Astrocyte (in vitro differentiated cells and primary cell): ENCODE results near the gene GMDS. TPM values are rescaled to one million over a fixed set of nuclear protein-coding genes. Genes with fewer than 3 reads are reported as not detected.
A peak's percentile ranks its signal among the peaks of the same experiment; 100 is the strongest.

Experiments
- DNase-seq: peaks from one replicate; pipeline ENCODE4 v3.0.0-alpha.2; 2010; ENCODE audit warnings: low read depth
- FAIRE-seq: peaks from 2 replicates; lab custom pipeline; 2011; peaks lifted over from hg19 to GRCh38; lab: Jason Lieb, UNC
- H2AFZ ChIP-seq: 2 replicates; pipeline ENCODE4 v1.6.0; 2012; ENCODE audit warnings: low read depth, low read length, inconsistent platforms
- H3K27ac ChIP-seq: 2 replicates; pipeline ENCODE4 v1.5.1; 2011; ENCODE audit warnings: low read depth, low read length, inconsistent platforms
- H3K27me3 ChIP-seq: 2 replicates; pipeline ENCODE4 v1.6.0; 2011; ENCODE audit warnings: low read length, inconsistent platforms; ENCODE audit not compliant: insufficient read depth
- H3K36me3 ChIP-seq: 2 replicates; pipeline ENCODE4 v1.5.1; 2011; ENCODE audit warnings: low read length, inconsistent platforms; ENCODE audit not compliant: insufficient read depth
- H3K4me1 ChIP-seq: 2 replicates; pipeline ENCODE4 v1.5.1; 2011; ENCODE audit warnings: low read length, inconsistent platforms; ENCODE audit not compliant: insufficient read depth
- H3K4me2 ChIP-seq: 2 replicates; pipeline ENCODE4 v1.6.0; 2012; ENCODE audit warnings: low read length, inconsistent platforms
- H3K4me3 ChIP-seq: 2 replicates; pipeline ENCODE4 v1.5.1; 2011; ENCODE audit warnings: low read depth, mild to moderate bottlenecking, low read length, inconsistent platforms; ENCODE audit not compliant: insufficient read depth
- H3K79me2 ChIP-seq: 2 replicates; pipeline ENCODE4 v1.6.0; 2012; ENCODE audit warnings: mild to moderate bottlenecking, low read length, inconsistent platforms; ENCODE audit not compliant: insufficient read depth
- H3K9ac ChIP-seq: 2 replicates; pipeline ENCODE4 v1.6.0; 2012; ENCODE audit warnings: mild to moderate bottlenecking, low read length, inconsistent platforms
- H3K9me3 ChIP-seq: 2 replicates; pipeline ENCODE4 v1.5.1; 2012; ENCODE audit warnings: low read depth, mild to moderate bottlenecking, low read length, inconsistent platforms; ENCODE audit not compliant: insufficient read depth
- H4K20me1 ChIP-seq: 2 replicates; pipeline ENCODE4 v1.6.0; 2012; ENCODE audit warnings: low read length, inconsistent platforms; ENCODE audit not compliant: insufficient read depth
- H3K27ac Mint-ChIP-seq: one replicate; pipeline ENCODE4 v1.8.0; 2021; ENCODE audit warnings: mild to moderate bottlenecking, mixed read lengths; ENCODE audit not compliant: unreplicated experiment
- H3K27me3 Mint-ChIP-seq: one replicate; pipeline ENCODE4 v1.8.0; 2021; ENCODE audit warnings: low read depth, mixed read lengths; ENCODE audit not compliant: unreplicated experiment
- H3K36me3 Mint-ChIP-seq: one replicate; pipeline ENCODE4 v1.8.0; 2021; ENCODE audit warnings: low read depth, mixed read lengths; ENCODE audit not compliant: unreplicated experiment
- H3K4me1 Mint-ChIP-seq: one replicate; pipeline ENCODE4 v1.8.0; 2021; ENCODE audit warnings: low read depth, mixed read lengths; ENCODE audit not compliant: unreplicated experiment
- H3K4me3 Mint-ChIP-seq: one replicate; pipeline ENCODE4 v1.8.0; 2021; ENCODE audit warnings: mild to moderate bottlenecking, moderate library complexity, mixed read lengths; ENCODE audit not compliant: unreplicated experiment
- H3K9me3 Mint-ChIP-seq: one replicate; pipeline ENCODE4 v1.8.0; 2021; ENCODE audit warnings: mild to moderate bottlenecking, mixed read lengths; ENCODE audit not compliant: unreplicated experiment
- CTCF ChIP-seq: IDR thresholded peaks from 2 replicates; pipeline ENCODE4 v1.5.1; 2011; ENCODE audit warnings: low read depth, mild to moderate bottlenecking, inconsistent platforms, low read length, moderate library complexity; ENCODE audit not compliant: insufficient read depth
- EZH2 ChIP-seq: IDR thresholded peaks from 2 replicates; pipeline ENCODE4 v1.6.1; 2012; ENCODE audit warnings: mild to moderate bottlenecking, low read length, inconsistent platforms; ENCODE audit not compliant: insufficient read depth
- total RNA-seq: library from RNA; stranded (reverse); gene quantifications from 2 replicates; pipeline ENCODE4 v1.2.1, GENCODE V29; 2021

The GMDS gene
- total RNA-seq, 1 donor from 2014 or later: 9.4 TPM

DNA sequence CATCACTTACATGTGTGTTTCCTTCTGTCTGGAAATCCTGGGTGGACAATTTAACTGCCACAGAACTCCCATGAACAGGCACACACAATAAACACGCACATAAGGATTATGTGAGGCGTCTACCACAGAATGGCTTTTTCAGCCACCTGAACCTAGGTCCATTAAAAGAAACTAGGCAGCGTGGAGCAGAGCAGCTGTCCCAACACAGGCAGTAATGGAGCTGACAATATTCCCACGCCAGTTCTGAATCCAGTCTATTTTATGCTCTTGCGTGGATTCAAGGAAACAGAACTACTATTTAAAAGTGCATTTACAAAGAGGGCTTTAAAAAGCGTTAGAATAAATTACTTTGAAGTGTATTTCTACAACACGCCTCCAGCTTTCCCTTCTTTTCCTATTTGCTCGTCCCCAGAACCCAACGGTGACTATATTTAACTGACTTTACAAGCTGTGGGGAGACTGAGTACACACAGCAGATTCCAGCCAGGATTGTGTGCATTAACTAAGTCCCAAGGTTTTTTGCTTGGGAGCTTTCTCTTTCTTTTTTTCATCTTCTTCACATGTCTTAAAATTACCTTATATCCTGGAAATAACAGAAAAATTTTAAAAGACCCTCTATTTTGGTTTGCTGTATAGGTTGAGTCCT is 95.9 kb downstream of the GMDS start:
- H3K27me3 ChIP-seq: no peaks in the 10 kb centered on the region
- no peaks in the 10 kb centered on the region for H3K79me2 ChIP-seq
- no peaks in the 10 kb centered on the region for H3K27me3 Mint-ChIP-seq
- no peak overlapping the region for H3K4me3 Mint-ChIP-seq
- no peak overlapping the region for H2AFZ ChIP-seq
- H3K27ac Mint-ChIP-seq: no peak overlapping the region
- H4K20me1 ChIP-seq: no peaks in the 10 kb centered on the region
- DNase-seq: no peak
- H3K9me3 ChIP-seq: no peaks in the 10 kb centered on the region
- H3K27ac ChIP-seq: no peak overlapping the region
- no peak overlapping the region for H3K4me2 ChIP-seq
- H3K9ac ChIP-seq: no peak overlapping the region
- H3K36me3 Mint-ChIP-seq: peaks cover 2% of the 10 kb centered on the region
- no peak overlapping the region for H3K4me3 ChIP-seq
- no peaks in the 10 kb centered on the region for H3K4me1 ChIP-seq
- H3K9me3 Mint-ChIP-seq: no peaks in the 10 kb centered on the region
- H3K36me3 ChIP-seq: no peaks in the 10 kb centered on the region
- no peak for TF ChIP-seq CTCF
- TF ChIP-seq EZH2: no peak
- no peaks in the 10 kb centered on the region for H3K4me1 Mint-ChIP-seq
- FAIRE-seq: peak; percentile 5

DNA sequence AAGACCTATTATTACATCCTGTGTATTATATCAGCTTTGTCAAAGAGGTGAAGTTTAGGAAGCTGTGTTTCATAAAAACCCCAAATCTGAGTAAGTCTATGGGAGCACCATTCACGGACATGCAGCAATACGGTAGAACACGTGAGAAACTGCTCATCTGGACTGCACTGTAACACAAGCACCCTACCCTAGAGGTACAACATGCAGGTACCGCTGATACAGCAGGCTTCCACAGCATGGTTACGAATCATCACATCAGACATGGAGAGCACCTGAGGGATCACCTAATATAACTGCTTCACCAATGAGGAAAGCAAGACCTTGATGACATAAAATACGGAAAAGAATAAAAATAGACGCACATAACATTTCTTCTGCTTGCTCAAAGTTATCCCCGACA is 96.7 kb downstream of the GMDS start:
- Histone ChIP-seq H4K20me1 (no peaks in the 10 kb centered on the region), H3K36me3 (no peaks in the 10 kb centered on the region), H3K27ac (no peak overlapping the region), H3K4me3 (no peak overlapping the region), H3K9ac (no peak overlapping the region), H3K4me1 (no peaks in the 10 kb centered on the region), H3K9me3 (no peaks in the 10 kb centered on the region), H2AFZ (no peak overlapping the region), H3K4me2 (no peak overlapping the region), H3K79me2 (no peaks in the 10 kb centered on the region), H3K27me3 (no peaks in the 10 kb centered on the region)
- Mint-ChIP-seq H3K27ac (no peak overlapping the region), H3K4me1 (no peaks in the 10 kb centered on the region), H3K36me3 (peaks cover 2% of the 10 kb centered on the region), H3K4me3 (no peak overlapping the region), H3K27me3 (no peaks in the 10 kb centered on the region), H3K9me3 (no peaks in the 10 kb centered on the region)
- no peak for TF ChIP-seq CTCF
- TF ChIP-seq EZH2: no peak
- no peak for DNase-seq
- no peak for FAIRE-seq

DNA sequence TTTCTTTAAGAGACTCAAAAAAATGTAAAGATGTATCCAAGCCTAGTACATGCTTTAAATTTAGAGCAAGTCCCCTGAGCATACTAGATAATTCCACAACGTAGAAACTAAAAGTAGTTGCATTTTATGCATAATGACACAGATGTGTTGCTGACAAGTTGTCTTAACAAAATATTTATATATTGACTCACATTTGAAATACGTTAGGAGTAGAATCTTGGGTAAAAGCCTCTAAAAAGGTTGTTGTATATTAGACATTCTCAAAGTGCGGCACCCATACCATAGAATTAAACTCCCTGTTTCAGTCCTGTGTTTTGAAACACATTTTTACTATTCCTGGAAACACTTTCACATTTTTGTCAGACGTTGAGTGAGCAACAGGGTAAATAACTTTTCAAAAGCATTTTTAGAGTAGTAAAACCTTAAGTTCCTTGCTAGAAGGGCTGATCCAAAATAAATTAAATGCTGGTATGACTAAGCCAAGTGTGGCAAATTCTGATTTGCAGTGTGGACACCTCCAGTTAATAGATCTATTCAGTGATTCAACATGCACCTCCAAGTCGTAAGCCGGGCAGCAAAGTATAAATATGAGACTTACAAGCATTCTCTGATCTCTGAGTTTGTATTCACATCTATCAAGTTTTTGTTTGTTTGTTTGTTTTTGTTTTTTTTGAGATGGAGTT is 97.5 kb downstream of the GMDS start:
- no peaks in the 10 kb centered on the region for H3K27me3 ChIP-seq
- no peak overlapping the region for H3K27ac ChIP-seq
- Mint-ChIP-seq H3K27ac (no peak overlapping the region), H3K4me1 (no peaks in the 10 kb centered on the region), H3K9me3 (no peaks in the 10 kb centered on the region), H3K36me3 (peaks cover 2% of the 10 kb centered on the region), H3K27me3 (no peaks in the 10 kb centered on the region), H3K4me3 (no peak overlapping the region)
- H3K4me2 ChIP-seq: peak overlapping the region; percentile 43
- no peaks in the 10 kb centered on the region for H3K4me1 ChIP-seq
- DNase-seq (peak; percentile 36), FAIRE-seq (no peak)
- H2AFZ ChIP-seq: no peak overlapping the region
- no peak overlapping the region for H3K4me3 ChIP-seq
- H3K9me3 ChIP-seq: no peaks in the 10 kb centered on the region
- no peak overlapping the region for H3K9ac ChIP-seq
- no peaks in the 10 kb centered on the region for H4K20me1 ChIP-seq
- no peaks in the 10 kb centered on the region for H3K79me2 ChIP-seq
- TF ChIP-seq EZH2 (no peak), CTCF (no peak)
- no peaks in the 10 kb centered on the region for H3K36me3 ChIP-seq
